C4-2B (cell line): ENCODE measurements around the gene KISS1.

Source experiments
- H3K27ac ChIP-seq: fragments of 450-650 bp; 2 replicates; pipeline ENCODE4 v1.5.1; 2017
- CTCF ChIP-seq: fragments of 450-650 bp; conservative IDR thresholded peaks from 2 replicates; pipeline ENCODE4 v1.5.1; 2017; ENCODE audit warnings: mild to moderate bottlenecking
- ZFX ChIP-seq: fragments of 450-650 bp; IDR thresholded peaks from 2 replicates; pipeline ENCODE4 v1.6.1; 2017

KISS1 gene

GRCh38 chr1:204190212-204191211 lies 5.8 kb downstream of the KISS1 start:
- no peak overlapping the region for H3K27ac ChIP-seq
- no peak for TF ChIP-seq ZFX
- TF ChIP-seq CTCF, result no peak

- no peak overlapping the region for H3K27ac ChIP-seq
- TF ChIP-seq ZFX (no peak), CTCF (no peak)
These were observed 7.2 kb downstream of the KISS1 start for GRCh38 chr1:204188959-204189639.

GRCh38 chr1:204186597-204186996 lies 9.7 kb downstream of the KISS1 start:
- TF ChIP-seq ZFX, result no peak
- TF ChIP-seq CTCF, result no peak
- H3K27ac ChIP-seq, result no peak overlapping the region

- TF ChIP-seq CTCF (no peak), ZFX (no peak)
- H3K27ac ChIP-seq, result no peak overlapping the region
These were observed 15.2 kb downstream of the KISS1 start for GRCh38 chr1:204181116-204181515.

- TF ChIP-seq ZFX, result no peak
- no peak for TF ChIP-seq CTCF
- H3K27ac ChIP-seq, result no peak overlapping the region
These were observed 16.2 kb downstream of the KISS1 start for GRCh38 chr1:204180133-204180532.

- TF ChIP-seq CTCF, result no peak
- no peak for TF ChIP-seq ZFX
- H3K27ac ChIP-seq, result no peak overlapping the region
These were observed 17.6 kb downstream of the KISS1 start for GRCh38 chr1:204178487-204179281.
